Measurements from ENCODE around the gene NWD2. TPM values are rescaled to one million over a fixed set of nuclear protein-coding genes. Genes with fewer than 3 reads are reported as not detected.

The NWD2 gene
- polyA plus RNA-seq, 2 of the 4 experiments (the other 2 are of a cell fraction): not detected

GRCh38 chr4:37279121-37279520, 34.6 kb downstream of the NWD2 start:
- CTCF ChIA-PET: no interaction called here
- Histone ChIP-seq H3K4me1 (no peaks in the 10 kb centered on the region), H3K4me3 (no peak overlapping the region), H3K9me3 (no peaks in the 10 kb centered on the region), H3K4me2 (no peak overlapping the region), H3K27ac (no peak overlapping the region)
- POLR2A ChIA-PET: no interaction called here
- ATAC-seq (no peak), DNase-seq (ENCODE audit: low read depth in 1 of 2, low spot score in 1 of 2) (no peak), FAIRE-seq (no peak)
- 7% methylated on average over 1 of the region's 1 CpG for WGBS (ENCODE audit: missing lambda C conversion rate)
- no peak for TF ChIP-seq HES2 (IDR thresholded peaks at IDR 0.05)
- no peak for TF ChIP-seq JUN (IDR thresholded peaks at IDR 0.05)
- TF ChIP-seq CTCF (IDR thresholded peaks at IDR 0.05): no peak
- TF ChIP-seq RCOR1 (IDR thresholded peaks at IDR 0.05; ENCODE audit: low read depth, low read length): no peak
- no peak for TF ChIP-seq BHLHE40 (IDR thresholded peaks at IDR 0.05; ENCODE audit: low read depth, low read length)
- no peak for TF ChIP-seq MAX (IDR thresholded peaks at IDR 0.05)
- TF ChIP-seq RFX5 (IDR thresholded peaks at IDR 0.05): no peak
- no peak for TF ChIP-seq FOXS1 (CRISPR knock-in tag; IDR thresholded peaks at IDR 0.05)
- TF ChIP-seq FOSB (CRISPR knock-in tag; IDR thresholded peaks at IDR 0.05): no peak
- TF ChIP-seq CHD4 (IDR thresholded peaks at IDR 0.05; ENCODE audit: borderline replicate concordance): no peak
- TF ChIP-seq ZNF302 (CRISPR knock-in tag; IDR thresholded peaks at IDR 0.05): no peak
- TF ChIP-seq, protein P1, sequence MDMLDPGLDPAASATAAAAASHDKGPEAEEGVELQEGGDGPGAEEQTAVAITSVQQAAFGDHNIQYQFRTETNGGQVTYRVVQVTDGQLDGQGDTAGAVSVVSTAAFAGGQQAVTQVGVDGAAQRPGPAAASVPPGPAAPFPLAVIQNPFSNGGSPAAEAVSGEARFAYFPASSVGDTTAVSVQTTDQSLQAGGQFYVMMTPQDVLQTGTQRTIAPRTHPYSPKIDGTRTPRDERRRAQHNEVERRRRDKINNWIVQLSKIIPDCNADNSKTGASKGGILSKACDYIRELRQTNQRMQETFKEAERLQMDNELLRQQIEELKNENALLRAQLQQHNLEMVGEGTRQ (IDR thresholded peaks at IDR 0.05): no peak
- no peak for TF ChIP-seq BCL3 (IDR thresholded peaks at IDR 0.05)
- no peak for TF ChIP-seq CHD2 (IDR thresholded peaks at IDR 0.05; ENCODE audit: low read length, partially characterized antibody)

- CTCF ChIA-PET: no interaction called here
- H3K4me2 ChIP-seq: no peak overlapping the region
Observed at GRCh38 chr4:37279894-37280592, 35.5 kb downstream of the NWD2 start.

More at GRCh38 chr4:37279894-37280592, 35.5 kb downstream of the NWD2 start:
- Histone ChIP-seq H3K9me3 (no peaks in the 10 kb centered on the region), H3K4me3 (no peak overlapping the region), H3K4me1 (no peaks in the 10 kb centered on the region), H3K27ac (no peak overlapping the region)
- no peak for DNase-seq (ENCODE audit: low read depth in 1 of 2, low spot score in 1 of 2)
- FAIRE-seq: no peak
- POLR2A ChIA-PET: no interaction called here
- no peak for ATAC-seq
- no peak for TF ChIP-seq CTCF (IDR thresholded peaks at IDR 0.05)
- TF ChIP-seq KDM5A (IDR thresholded peaks at IDR 0.05): no peak
- TF ChIP-seq RNF2 (IDR thresholded peaks at IDR 0.05; ENCODE audit: borderline replicate concordance, low read depth): no peak
- TF ChIP-seq TP53 (CRISPR knock-in tag; IDR thresholded peaks at IDR 0.05): no peak
- no peak for TF ChIP-seq EHF (CRISPR knock-in tag; IDR thresholded peaks at IDR 0.05)
- TF ChIP-seq HEYL (CRISPR knock-in tag; IDR thresholded peaks at IDR 0.05): no peak
- 7% methylated on average over 6 of the region's 6 CpGs for WGBS (ENCODE audit: missing lambda C conversion rate)

Data from A549 (cell line).